Fibroblast of mammary gland (primary cell): ENCODE results near the gene AMDHD1.
A peak's percentile ranks its signal among the peaks of the same experiment; 100 is the strongest.

Experiments used
- DNase-seq: peaks from one replicate; pipeline ENCODE4 v3.0.0-alpha.2; 2010; ENCODE audit warnings: low read depth
- H3K4me3 ChIP-seq: 2 replicates; pipeline ENCODE4 v1.5.1; 2011; ENCODE audit warnings: low read depth, mild to moderate bottlenecking, low read length, moderate library complexity; ENCODE audit not compliant: control insufficient read depth
- TF ChIP-seq, protein P1 (sequence below): conservative IDR thresholded peaks from 2 replicates; pipeline ENCODE4 v1.5.1; 2011; ENCODE audit warnings: low read depth, low read length, inconsistent platforms; ENCODE audit not compliant: control insufficient read depth, insufficient read depth

AMDHD1 gene

DNA sequence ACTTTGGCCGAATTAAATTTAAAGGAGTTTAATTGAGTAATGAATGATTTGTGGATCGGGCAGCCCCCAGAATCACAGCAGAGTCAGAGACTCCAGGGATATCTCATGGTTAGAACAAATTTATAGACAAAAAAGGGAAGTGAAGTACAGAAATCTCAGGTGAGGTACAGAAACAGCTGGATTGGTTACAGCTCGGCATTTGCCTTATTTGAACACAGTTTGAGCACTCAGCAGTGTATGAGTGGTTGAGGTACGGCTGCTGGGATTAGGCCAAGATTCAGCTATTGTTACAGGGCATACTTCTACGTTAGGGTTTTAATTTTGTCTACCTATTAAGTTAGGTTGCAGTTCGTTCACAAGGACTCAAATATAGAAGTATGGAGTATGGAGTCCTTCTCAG lies 24.0 kb upstream of the AMDHD1 start:
- H3K4me3 ChIP-seq, result no peak overlapping the region
- TF ChIP-seq, protein P1, sequence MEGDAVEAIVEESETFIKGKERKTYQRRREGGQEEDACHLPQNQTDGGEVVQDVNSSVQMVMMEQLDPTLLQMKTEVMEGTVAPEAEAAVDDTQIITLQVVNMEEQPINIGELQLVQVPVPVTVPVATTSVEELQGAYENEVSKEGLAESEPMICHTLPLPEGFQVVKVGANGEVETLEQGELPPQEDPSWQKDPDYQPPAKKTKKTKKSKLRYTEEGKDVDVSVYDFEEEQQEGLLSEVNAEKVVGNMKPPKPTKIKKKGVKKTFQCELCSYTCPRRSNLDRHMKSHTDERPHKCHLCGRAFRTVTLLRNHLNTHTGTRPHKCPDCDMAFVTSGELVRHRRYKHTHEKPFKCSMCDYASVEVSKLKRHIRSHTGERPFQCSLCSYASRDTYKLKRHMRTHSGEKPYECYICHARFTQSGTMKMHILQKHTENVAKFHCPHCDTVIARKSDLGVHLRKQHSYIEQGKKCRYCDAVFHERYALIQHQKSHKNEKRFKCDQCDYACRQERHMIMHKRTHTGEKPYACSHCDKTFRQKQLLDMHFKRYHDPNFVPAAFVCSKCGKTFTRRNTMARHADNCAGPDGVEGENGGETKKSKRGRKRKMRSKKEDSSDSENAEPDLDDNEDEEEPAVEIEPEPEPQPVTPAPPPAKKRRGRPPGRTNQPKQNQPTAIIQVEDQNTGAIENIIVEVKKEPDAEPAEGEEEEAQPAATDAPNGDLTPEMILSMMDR, result no peak
- no peak for DNase-seq

DNA sequence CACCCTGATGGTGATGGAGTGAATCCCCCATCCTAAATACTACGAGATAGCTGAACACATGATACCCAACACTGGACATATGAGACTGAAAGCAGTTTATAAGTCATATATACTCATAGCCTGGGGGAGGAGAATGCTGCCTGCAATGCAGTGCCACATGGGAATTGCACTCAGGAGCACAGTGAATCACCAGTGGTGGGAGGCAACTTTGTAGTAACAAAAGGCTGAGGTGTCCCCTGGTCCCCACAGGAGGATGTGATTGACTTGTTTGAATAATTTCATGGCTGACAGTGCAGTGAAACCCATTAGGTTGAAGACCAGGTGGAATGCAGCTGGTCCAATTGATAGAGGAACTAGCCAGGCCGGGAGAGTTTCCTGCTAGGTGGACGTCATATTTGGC lies 20.9 kb upstream of the AMDHD1 start:
- TF ChIP-seq, protein P1, result no peak
- peak; percentile 83 for DNase-seq
- H3K4me3 ChIP-seq, result no peak overlapping the region

DNA sequence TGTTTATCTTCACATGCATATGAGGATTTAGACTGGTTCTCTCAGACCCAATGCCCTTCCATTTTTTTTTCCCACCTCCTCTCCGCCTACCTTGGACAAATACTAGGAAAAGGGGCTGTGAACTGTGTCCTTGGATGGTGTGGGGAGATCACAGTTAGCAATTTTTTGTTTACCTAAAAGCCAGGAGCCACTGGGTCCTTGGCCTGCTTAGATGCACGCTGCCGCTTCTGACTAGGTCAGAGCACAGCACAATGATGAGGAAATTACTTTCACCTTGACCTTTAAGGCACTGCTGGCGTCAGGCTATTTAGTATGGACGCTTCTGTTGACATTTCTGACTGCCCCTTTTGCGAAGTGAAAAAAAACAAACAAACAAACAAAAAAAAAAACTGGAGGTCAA lies 2.6 kb upstream of the AMDHD1 start:
- TF ChIP-seq, protein P1, result no peak
- no peak overlapping the region for H3K4me3 ChIP-seq
- no peak for DNase-seq

DNA sequence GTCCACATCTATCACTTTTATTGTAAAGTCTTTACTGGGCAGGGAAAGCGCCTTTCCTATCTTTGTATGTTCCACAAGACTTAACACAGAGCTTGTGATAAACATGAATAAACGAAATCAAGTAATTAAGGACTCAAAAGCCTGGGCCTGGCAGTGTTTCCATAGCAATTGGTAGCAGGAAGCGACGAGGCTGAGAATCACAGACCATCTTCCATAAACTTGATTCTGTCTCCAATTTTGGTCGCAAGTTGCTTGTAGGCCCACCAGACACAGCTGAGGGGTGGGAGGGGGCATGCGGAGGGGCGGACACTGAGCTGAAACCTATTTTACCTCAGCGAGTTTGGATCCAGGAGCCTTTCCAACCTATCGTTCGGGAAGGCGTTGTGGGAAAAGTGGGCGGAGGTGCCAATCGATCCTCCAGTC lies 1.0 kb upstream of the AMDHD1 start:
- TF ChIP-seq, protein P1, result no peak
- no peak for DNase-seq
- peak overlapping the region; percentile 69 for H3K4me3 ChIP-seq

DNA sequence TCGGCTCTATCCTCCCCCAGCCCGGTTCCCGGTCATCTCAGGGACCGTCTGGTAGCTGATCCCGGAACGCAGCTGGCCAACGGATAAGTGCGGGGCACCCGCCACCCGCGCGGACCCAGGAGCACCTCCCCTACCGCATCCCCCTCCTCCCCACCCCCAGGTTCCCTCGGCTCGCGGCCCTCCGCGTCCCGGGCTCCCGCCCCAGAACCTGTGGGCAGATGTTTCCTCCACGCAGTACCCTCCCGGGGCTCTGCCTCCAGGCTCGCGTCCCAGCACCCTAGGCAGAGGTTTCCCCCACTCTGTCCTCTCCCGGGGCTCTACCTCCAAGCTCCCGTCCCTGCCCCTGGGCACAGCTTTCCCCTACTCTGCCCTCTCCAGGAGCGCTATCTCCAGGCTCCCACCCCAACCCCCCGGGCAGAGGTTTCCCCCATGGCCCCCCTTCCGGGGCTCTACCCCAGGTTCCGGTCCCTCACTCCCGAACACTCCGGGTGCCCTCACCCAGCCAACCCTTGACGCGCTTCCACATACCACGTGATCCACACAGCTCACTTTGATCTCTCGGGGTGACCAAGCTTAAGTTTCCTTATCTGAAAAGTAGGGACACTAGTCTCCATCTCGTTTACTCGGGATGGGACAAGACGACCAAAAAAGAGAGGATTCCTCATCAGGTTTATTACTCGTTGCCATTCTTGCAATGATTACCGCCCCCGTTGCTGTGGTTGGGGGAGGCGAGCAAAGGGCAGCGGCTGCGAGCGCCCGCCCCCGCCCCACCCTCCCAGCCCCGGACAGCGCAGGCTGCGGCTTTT lies 404 bp upstream of the AMDHD1 start, which contains the start of gene CCDC38:
TSS of gene CCDC38 (minus strand) at position 91 of the 806 bp plus-strand sequence. CDS start 6,105 bp downstream, outside the sequence.
- peak; percentile 55 for DNase-seq
- H3K4me3 ChIP-seq, result peak within 1 kb of the TSS; percentile 69
- TF ChIP-seq, protein P1, result no peak

DNA sequence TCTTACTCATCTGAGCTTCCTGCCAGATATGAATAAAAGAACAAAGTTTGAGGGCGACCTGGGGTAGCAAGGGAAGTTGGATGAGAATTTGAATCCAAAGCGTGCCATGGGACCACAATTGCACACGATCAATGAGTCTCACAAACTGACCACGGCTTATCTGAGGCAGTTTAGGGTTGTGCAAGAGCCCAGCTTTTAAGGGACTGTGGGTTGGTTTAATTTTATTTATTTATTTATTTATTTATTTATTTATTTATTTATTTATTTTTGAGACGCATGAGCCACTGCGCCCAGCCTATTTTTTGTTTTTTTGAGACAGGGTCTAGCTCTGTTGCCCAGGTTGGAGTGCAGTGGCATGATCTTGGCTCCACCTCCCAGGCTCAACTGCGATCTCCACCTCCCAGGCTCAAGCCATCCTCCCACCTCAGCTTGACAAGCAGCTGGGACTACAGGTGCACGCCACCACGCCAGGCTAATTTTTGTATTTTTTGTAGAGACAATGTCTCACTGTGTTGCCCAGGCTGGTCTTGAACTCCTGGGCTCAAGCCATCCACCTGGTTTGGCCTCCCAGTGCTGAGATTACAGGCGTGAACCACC lies 1.1 kb downstream of the AMDHD1 start:
- no peak overlapping the region for H3K4me3 ChIP-seq
- TF ChIP-seq, protein P1, result no peak
- no peak for DNase-seq
